Measurements from ENCODE around the gene RAB5IF. TPM values are rescaled to one million over a fixed set of nuclear protein-coding genes. Genes with fewer than 3 reads are reported as not detected.
"Not testable (repeated sequence)": the region's sequence is repeated elsewhere in the genome, so short reads cannot be mapped to it uniquely, and the experiment has no call there.

RAB5IF gene
- polyA plus RNA-seq, 1 experiment: 92.4 TPM

DNA sequence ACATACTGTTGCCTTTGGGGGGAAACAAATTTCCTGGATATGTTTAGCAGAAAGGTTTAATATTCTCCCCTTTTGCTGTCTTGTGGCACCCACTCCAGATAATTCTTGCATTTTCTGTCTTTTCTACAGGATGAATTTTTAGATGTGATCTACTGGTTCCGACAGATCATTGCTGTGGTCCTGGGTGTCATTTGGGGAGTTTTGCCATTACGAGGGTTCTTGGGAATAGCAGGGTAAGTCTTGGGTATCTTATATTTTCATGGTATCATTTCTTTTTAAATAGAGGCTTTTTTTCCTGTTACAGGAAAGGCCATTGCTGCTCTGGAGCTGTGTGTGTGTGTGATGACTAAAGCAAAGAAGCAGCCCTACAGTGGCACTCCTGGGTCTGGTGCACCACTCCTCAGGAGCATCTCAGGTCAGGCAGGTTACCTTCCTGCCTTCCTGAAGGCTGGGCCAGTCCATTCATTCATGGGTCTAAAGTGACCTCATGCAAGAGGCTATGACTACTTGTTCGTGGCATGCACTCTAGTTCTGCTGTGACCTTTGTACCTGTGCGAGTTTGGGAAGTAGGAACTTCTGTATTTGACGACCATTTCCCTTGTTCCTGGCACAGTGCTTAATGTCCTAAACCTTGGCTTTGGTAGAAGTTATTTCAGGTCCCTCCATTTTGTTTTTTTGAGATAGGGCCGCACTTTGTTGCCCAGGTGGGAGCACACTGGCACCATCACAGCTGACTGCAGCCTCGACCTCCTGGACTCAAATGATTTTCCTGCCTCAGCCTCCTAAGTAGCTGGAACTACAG, 2.2 kb downstream of the RAB5IF start:
- DNase-seq (ENCODE audit: low read depth): no peak
- Histone ChIP-seq H3K27me3 (ENCODE audit: control insufficient read depth, insufficient read depth, low read length) (no peaks in the 10 kb centered on the region), H3K36me3 (ENCODE audit: control insufficient read depth, insufficient read depth, low read length) (peaks cover 20% of the 10 kb centered on the region), H3K4me3 (ENCODE audit: low read depth, low read length) (no peak overlapping the region)
- TF ChIP-seq, protein P1, sequence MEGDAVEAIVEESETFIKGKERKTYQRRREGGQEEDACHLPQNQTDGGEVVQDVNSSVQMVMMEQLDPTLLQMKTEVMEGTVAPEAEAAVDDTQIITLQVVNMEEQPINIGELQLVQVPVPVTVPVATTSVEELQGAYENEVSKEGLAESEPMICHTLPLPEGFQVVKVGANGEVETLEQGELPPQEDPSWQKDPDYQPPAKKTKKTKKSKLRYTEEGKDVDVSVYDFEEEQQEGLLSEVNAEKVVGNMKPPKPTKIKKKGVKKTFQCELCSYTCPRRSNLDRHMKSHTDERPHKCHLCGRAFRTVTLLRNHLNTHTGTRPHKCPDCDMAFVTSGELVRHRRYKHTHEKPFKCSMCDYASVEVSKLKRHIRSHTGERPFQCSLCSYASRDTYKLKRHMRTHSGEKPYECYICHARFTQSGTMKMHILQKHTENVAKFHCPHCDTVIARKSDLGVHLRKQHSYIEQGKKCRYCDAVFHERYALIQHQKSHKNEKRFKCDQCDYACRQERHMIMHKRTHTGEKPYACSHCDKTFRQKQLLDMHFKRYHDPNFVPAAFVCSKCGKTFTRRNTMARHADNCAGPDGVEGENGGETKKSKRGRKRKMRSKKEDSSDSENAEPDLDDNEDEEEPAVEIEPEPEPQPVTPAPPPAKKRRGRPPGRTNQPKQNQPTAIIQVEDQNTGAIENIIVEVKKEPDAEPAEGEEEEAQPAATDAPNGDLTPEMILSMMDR (IDR thresholded peaks at IDR 0.05; ENCODE audit: insufficient read depth, low read depth, low read length): no peak
- ChIA-PET CTCF (no interaction called here), POLR2A (no interaction called here)

DNA sequence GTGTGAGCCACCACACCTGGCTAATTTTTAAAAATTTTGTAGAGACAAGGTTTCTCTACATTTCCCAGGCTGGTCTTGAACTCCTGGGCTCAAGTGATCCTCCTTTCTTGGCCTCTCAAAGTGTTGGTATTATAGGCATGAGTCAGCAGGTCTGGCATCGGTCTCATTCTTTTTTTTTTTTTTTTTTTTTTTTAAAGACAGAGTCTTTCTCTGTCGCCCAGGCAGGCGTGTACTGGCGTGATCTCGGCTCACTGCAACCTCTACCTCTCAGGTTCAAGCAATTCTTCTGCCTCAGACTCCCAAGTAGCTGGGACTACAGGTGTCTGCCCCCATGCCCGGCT, 2.8 kb downstream of the RAB5IF start:
- CTCF ChIA-PET; DNase-seq (ENCODE audit: low read depth); POLR2A ChIA-PET; H3K4me3 ChIP-seq (ENCODE audit: low read depth, low read length); H3K27me3 ChIP-seq (ENCODE audit: control insufficient read depth, insufficient read depth, low read length): not testable (repeated sequence)
- peaks cover 22% of the 10 kb centered on the region for H3K36me3 ChIP-seq (ENCODE audit: control insufficient read depth, insufficient read depth, low read length)

DNA sequence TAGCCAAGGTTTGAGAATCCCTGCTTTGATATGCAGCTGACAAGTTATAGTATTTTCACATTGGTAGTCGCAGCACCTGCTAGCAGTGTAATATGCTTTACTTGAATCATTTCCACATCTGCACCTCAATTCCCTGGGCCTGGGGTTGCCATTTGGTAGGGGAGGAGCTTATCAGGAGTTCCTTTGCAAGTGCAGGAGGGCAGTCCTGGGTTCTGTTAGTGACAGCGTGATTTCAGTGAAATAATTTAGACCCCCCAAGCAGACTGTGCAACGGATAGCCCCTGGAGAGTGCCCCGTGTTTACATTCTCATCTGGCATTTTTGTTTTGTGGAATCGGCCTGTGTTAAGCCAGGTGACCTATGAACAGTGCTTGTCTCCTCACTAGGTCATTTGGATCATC, 6.0 kb downstream of the RAB5IF start:
- peaks cover 28% of the 10 kb centered on the region for H3K36me3 ChIP-seq (ENCODE audit: control insufficient read depth, insufficient read depth, low read length)
- no peaks in the 10 kb centered on the region for H3K27me3 ChIP-seq (ENCODE audit: control insufficient read depth, insufficient read depth, low read length)
- no peak overlapping the region for H3K4me3 ChIP-seq (ENCODE audit: low read depth, low read length)
- ChIA-PET CTCF (interaction anchor here (1.1 to 2.4 kb wide), 4 partner anchors 10 to 143 kb away, joined by 3 to 9 read pairs (median 3); no protein-coding TSS in a partner anchor), POLR2A (interaction anchor here (0.6 kb wide), 1 partner anchor 567 kb away, joined by 4 read pairs; no protein-coding TSS in a partner anchor)
- TF ChIP-seq, protein P1 (IDR thresholded peaks at IDR 0.05; ENCODE audit: insufficient read depth, low read depth, low read length): no peak
- no peak for DNase-seq (ENCODE audit: low read depth)

DNA sequence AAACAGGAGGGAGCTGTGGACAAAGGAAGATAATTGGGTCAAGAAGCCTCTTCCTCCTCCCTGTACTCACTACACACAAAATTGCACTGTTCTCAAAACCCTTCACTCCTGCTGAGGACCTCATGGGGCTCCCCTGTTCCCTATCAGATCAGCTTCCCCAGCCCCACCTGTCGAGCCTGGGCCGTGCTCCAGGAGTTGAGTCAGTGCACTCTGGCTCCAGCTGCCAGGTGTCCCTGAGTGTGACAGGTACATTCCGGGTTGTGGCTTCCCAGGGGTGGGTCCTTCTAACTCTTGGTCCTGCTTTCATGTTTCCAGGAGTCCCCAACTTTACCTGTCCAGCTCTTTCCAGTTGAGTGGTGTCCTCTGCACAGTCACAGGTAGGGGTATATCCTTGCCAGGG, 8.4 kb downstream of the RAB5IF start:
- Histone ChIP-seq H3K4me3 (ENCODE audit: low read depth, low read length) (no peak overlapping the region), H3K27me3 (ENCODE audit: control insufficient read depth, insufficient read depth, low read length) (no peaks in the 10 kb centered on the region), H3K36me3 (ENCODE audit: control insufficient read depth, insufficient read depth, low read length) (peaks cover 22% of the 10 kb centered on the region)
- TF ChIP-seq, protein P1 (IDR thresholded peaks at IDR 0.05; ENCODE audit: insufficient read depth, low read depth, low read length): no peak
- no peak for DNase-seq (ENCODE audit: low read depth)
- ChIA-PET CTCF (interaction anchor here (1.7 to 2.3 kb wide), 3 partner anchors 141 to 273 kb away, joined by 8 to 15 read pairs (median 14); a partner anchor contains a TSS), POLR2A (no interaction called here)

DNA sequence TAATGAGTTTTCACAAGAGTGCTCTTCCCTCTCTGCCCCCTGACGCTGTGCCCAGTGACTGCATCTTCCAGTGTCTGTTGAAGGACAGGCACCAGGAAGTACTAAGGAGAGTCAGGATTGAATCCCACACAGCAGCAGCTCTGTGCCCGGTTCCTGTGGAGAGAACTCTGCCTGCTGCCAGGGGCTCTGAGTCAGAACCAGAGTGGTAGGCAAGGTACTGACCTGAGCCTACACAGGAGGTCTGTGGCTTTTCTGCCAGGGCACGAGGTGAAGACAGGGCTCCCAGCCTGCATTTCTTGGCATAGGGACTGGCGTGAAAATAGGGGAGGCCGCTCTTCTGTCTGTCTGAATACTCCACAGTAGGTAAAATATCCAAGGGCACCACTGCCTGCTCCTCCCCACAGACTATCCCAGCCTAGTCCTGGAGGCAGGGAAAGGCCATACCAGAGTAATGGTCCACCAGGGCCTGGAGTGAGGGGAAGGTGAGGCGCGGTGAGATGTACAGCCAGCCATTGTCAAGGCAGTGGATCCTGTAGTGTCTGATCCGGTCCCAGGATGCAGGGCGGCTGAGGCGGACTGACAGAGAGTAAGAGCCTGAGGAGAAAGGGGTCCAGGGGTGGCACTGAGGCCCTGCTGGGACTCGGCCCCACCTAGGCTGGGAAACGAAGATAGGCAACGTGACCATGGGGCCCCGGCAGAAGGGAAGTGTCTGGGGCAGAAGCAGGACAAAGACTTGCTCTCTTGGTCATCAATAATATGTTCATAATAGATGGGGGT, 9.4 kb downstream of the RAB5IF start:
- DNase-seq (ENCODE audit: low read depth): no peak
- Histone ChIP-seq H3K4me3 (ENCODE audit: low read depth, low read length) (no peak overlapping the region), H3K27me3 (ENCODE audit: control insufficient read depth, insufficient read depth, low read length) (no peaks in the 10 kb centered on the region), H3K36me3 (ENCODE audit: control insufficient read depth, insufficient read depth, low read length) (peaks cover 17% of the 10 kb centered on the region)
- TF ChIP-seq, protein P1 (IDR thresholded peaks at IDR 0.05; ENCODE audit: insufficient read depth, low read depth, low read length): no peak
- CTCF ChIA-PET: interaction anchor here (2.3 kb wide), 1 partner anchor 140 kb away, joined by 15 read pairs; no protein-coding TSS in a partner anchor
- POLR2A ChIA-PET: no interaction called here

Measured in BJ (cell line).